GM12878 (cell line): ENCODE data around the gene FBLN1. TPM values are rescaled to one million over a fixed set of nuclear protein-coding genes. Genes with fewer than 3 reads are reported as not detected.

ENCODE experiments used
- CUX1 ChIP-seq: IDR thresholded peaks from 2 replicates; pipeline ENCODE4 v1.6.1; 2012; ENCODE audit warnings: improper control_type of control experiment, low read depth, low read length; ENCODE audit not compliant: insufficient replicate concordance
- IRF4 ChIP-seq: IDR thresholded peaks from 2 replicates; pipeline ENCODE4 v1.6.1; 2011; ENCODE audit warnings: low read depth, low read length
- NKRF ChIP-seq: fragments of 450-650 bp; conservative IDR thresholded peaks from 2 replicates; pipeline ENCODE4 v1.6.1; 2017; ENCODE audit warnings: mild to moderate bottlenecking, moderate library complexity
- POLR2AphosphoS2 ChIP-seq: IDR thresholded peaks from 2 replicates; pipeline ENCODE4 v1.6.1; 2011; ENCODE audit warnings: low read depth, mild to moderate bottlenecking, low read length, improper control_type of control experiment, moderate library complexity
- RELA ChIP-seq: fragments of 450-650 bp; IDR thresholded peaks from 2 replicates; pipeline ENCODE4 v1.8.0; 2014; ENCODE audit warnings: borderline replicate concordance; ENCODE audit not compliant: partially characterized antibody
- SMC3 ChIP-seq: IDR thresholded peaks from 2 replicates; pipeline ENCODE4 v1.6.1; 2011; ENCODE audit warnings: low read length, improper control_type of control experiment, borderline replicate concordance
- polyA plus RNA-seq, 11 experiments: library from polyadenylated mRNA; depleted of rRNA in 4 of 11; unstranded in 6 of 11; stranded (reverse) in 5 of 11; fragments of >200 nt; fragmentation: Nextera tagmentation in 4 of 11; fragmentation: Illumina TruSeq in 1 of 11; extraction: Ambion mirVana in 4 of 11; extraction: Trizol in 1 of 11; gene quantifications; 1 replicate in 1 of 11; 2 replicates in 10 of 11; pipeline versions ENCODE4 v1.2.1 to v1.2.3, GENCODE V29; 2011 to 2016; ENCODE audit warnings: inconsistent platforms in 2 of 11, missing spikeins in 2 of 11, low read depth in 1 of 11
- total RNA-seq, 4 experiments: library from RNA; depleted of rRNA in 3 of 4; stranded (reverse); fragments of >200 nt in 3 of 4; fragmentation: Illumina TruSeq in 1 of 4; extraction: Trizol in 1 of 4; gene quantifications; 2 replicates each; pipeline versions ENCODE4 v1.2.1 to v1.2.3, GENCODE V29; 2013 to 2021

The FBLN1 gene
- total and polyA plus RNA-seq, 10 of the 15 experiments (the other 5 are each of a cell fraction or from before 2014, with no cell fraction given), result 0.20 to 0.51 TPM; not detected in 8

GRCh38 chr22:45496451-45496941 is 6.2 kb upstream of the FBLN1 start (continued):
- TF ChIP-seq CUX1 (no peak), RELA (no peak), SMC3 (no peak), IRF4 (no peak), POLR2AphosphoS2 (no peak), NKRF (no peak)
